RWPE1 (cell line): ENCODE measurements around the gene ROR2.

ENCODE experiments used
- CTCF ChIA-PET: fragments of 350-600 bp; sonication (Branson Sonifier 250); formaldehyde crosslinking; extraction: SDS; loops from one replicate; lab custom pipeline; 2021; lab: Yijun Ruan, JAX
- POLR2A ChIA-PET: fragments of 400-600 bp; formaldehyde crosslinking; extraction: SDS; loops from one replicate; lab custom pipeline; 2020; ENCODE audit warnings: antibody characterized with exemption; ENCODE audit not compliant: low non-redundant PET; lab: Yijun Ruan, JAX
- DNase-seq: peaks from one replicate; pipeline ENCODE4 v3.0.0; 2012; ENCODE audit warnings: low spot score
- H3K27ac ChIP-seq: fragments of 450-650 bp; 2 replicates; pipeline ENCODE4 v1.5.1; 2017
- CTCF ChIP-seq: fragments of 450-650 bp; conservative IDR thresholded peaks from 2 replicates; pipeline ENCODE4 v1.5.1; 2017; ENCODE audit warnings: low read depth, mild to moderate bottlenecking

The ROR2 gene

GRCh38 chr9:91824601-91825305 lies 125.3 kb downstream of the ROR2 start:
- CTCF ChIA-PET: interaction anchor here (0.5 to 0.8 kb wide), 4 partner anchors 12 to 1054 kb away, joined by 3 to 4 read pairs (median 4); no protein-coding TSS in a partner anchor
- H3K27ac ChIP-seq: no peak overlapping the region
- no peak for DNase-seq
- POLR2A ChIA-PET: no interaction called here
- TF ChIP-seq CTCF: no peak

GRCh38 chr9:91824151-91824550 lies 125.9 kb downstream of the ROR2 start:
- no peak for DNase-seq
- POLR2A ChIA-PET: no interaction called here
- H3K27ac ChIP-seq: no peak overlapping the region
- no peak for TF ChIP-seq CTCF
- CTCF ChIA-PET: interaction anchor here (0.5 kb wide), 1 partner anchor 1053 kb away, joined by 4 read pairs; no protein-coding TSS in a partner anchor

GRCh38 chr9:91820949-91821880 lies 128.8 kb downstream of the ROR2 start:
- DNase-seq: no peak
- ChIA-PET CTCF (interaction anchor here (1.0 kb wide), 1 partner anchor 14 kb away, joined by 3 read pairs; no protein-coding TSS in a partner anchor), POLR2A (no interaction called here)
- H3K27ac ChIP-seq: no peak overlapping the region
- TF ChIP-seq CTCF: no peak

- DNase-seq: no peak
- ChIA-PET POLR2A (no interaction called here), CTCF (no interaction called here)
- TF ChIP-seq CTCF: no peak
- H3K27ac ChIP-seq: no peak overlapping the region
These were observed 129.8 kb downstream of the ROR2 start for GRCh38 chr9:91820126-91820750.

GRCh38 chr9:91818647-91819403 lies 131.2 kb downstream of the ROR2 start:
- TF ChIP-seq CTCF: no peak
- CTCF ChIA-PET: interaction anchor here (0.6 kb wide), 1 partner anchor 42 kb away, joined by 3 read pairs; no protein-coding TSS in a partner anchor
- DNase-seq: no peak
- POLR2A ChIA-PET: no interaction called here
- H3K27ac ChIP-seq: no peak overlapping the region
